ENCODE results near the gene NFE2L2.
"Not testable (repeated sequence)": the region's sequence is repeated elsewhere in the genome, so short reads cannot be mapped to it uniquely, and the experiment has no call there.

Gene NFE2L2

DNA sequence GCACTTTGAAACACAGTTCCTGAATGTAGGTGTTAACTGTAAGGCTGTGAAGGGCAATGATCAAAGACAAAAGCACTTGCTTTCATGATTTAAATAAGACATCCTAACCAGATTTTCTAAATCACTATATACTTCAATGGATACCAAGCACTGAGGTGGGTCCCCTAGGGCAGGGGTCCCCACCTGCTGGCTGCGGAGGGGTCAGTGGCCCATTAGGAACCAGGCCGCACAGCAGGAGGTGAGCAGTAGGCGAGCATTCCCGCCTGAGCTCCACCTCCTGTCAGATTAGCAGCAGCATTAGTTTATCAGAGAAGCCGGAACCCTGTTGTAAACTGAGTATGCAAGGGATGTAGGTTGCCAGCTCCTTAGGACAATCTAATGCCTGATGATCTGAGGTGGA, 7.1 kb downstream of the NFE2L2 start:
- DNase-seq (ENCODE audit: low read depth in 2 of 2), result no peak

DNA sequence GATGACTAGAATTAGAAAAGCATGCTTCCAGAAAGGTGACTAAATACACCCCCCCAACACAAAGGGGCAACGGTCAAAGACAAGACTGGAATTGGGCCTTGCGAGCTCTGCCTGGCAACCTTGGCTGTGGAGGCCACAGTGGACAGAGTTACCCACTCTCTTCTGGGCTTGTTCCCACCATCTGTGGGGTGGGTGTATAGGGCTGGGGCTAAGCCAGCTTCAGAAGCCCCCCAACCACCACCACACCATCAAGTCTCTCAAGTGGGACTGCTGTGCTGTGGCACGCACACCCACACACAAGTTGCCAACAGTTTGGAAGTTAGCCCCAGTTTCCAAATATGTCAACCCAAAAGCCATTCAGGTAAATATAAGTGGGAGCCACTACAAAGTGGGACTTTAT, 7.8 kb downstream of the NFE2L2 start:
- no peak for DNase-seq (ENCODE audit: low read depth in 2 of 2)

DNA sequence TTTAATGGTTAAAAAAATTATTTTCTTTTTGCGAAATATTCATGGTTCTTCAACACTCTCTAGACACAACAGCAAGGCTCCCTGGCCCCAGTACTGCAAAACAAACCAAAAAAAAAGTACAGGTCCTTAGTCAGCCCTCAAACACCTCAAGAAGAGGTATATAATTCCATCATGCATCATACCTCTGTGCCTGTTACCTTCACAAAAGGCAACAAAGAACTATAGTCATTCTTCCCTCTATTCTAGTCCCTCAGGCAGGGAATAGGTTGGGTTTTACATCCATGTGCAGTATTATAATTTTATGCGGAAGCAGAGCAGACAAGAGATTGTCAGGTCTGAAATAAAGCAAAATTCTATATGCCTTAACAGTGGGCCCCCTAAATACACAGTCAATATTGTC, 8.5 kb downstream of the NFE2L2 start:
- no peak for DNase-seq (ENCODE audit: low read depth in 2 of 2)

DNA sequence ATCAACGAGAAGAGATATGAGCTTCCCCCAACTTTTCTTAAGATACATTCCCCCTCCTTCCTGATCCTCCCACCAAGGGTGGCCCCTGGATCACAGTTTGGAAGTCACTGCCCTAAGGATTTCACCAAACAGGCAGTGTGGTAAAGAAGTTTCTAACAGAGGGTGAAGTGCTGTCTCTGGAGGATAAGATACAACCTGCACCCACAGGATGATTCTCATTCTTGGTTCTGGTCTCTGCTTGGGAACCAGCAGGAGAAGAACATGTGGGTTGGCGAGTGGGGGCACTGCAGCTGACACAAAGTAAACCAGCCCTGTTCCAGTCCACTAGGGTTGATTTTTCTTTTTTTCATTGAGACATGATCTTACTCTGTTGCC, 9.3 kb downstream of the NFE2L2 start:
- DNase-seq (ENCODE audit: low read depth in 2 of 2), result no peak

DNA sequence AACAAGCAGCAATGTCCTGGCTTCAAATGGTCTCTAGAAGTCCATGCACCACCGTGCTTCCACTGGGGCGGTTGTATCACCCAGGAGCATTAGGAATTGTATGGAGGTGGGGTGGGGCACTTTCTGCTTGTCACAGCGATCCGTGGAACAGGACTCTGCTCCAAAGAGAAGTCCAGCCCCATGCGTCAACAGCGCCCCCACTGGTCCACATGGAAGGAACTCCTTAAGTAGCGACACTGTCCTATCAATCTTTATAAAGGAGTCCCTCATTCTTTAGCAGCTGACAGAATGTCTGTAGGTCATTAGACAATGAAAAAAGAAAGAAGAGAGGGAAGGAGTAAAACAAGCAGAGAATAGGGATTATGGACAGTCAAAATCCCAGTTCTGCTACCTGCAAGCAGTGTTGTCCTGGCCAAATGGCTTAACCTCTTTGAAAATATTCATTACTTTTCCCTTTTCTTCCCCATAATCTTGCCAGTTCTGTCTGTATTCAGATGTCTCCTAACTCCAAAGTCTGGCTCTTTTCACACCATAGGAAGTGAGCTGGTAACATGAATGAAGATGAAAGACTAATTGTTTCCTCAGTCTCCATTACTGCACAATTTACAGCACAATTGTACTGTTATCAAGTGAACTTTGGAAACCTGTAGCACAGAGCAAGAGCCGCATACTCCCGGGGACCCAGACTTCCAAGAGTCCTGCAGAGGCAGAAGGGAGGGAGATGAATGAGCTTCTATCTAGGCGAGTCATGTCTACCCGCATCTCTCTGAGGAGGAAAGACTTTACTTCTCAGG, 9.9 kb downstream of the NFE2L2 start:
- no peak for DNase-seq (ENCODE audit: low read depth in 2 of 2)

DNA sequence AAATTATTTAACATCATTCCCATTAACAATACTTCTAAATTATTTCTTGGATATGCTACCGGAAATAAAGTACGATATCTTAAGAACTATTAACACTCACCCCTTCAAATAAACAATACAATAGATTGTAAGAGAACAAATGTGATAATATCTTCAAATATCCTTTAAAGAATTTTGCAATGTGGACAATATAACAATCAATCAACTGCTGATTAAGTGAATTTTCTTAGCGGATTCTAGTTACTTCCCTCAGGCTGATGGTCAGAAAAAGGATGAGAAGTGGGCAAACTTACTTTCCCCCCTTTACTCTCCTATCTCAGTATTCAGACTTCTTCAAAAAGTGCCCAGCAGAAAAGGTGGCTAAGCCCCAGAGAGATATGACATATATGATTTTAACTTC, 10.8 kb downstream of the NFE2L2 start:
- no peak for DNase-seq (ENCODE audit: low read depth in 2 of 2)

DNA sequence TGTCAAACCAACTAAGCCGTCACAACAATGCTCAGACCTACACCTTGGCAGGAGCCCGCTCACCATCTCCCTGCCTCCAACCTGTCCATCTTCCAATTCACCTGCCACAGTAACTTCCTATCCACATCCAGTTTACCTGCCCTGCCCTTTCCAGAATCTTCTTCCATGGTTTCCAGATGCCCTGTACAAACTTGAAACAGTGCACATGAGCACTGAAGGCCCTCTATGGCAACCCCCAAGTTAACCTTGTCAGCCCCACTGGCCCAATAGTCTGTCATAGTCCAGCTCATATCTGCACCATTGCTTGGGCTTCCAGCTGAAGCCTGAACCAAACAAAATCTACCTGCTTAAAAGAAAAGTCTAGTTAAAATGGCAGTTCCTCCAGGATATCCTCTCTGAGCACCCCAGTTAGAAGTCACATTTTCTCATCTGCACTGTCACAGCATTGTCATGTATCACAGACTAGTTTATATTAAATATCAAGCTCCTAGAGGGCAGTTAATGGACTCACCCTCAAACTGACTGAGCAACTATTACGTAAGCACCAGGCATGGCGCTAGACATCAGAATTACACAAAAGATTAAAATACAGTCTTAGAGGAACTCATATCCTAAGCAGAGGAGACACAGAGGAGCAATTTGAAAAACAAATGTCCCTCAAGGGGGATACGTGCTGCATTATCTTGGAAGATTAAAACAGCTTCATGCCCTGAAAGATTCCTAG, 11.6 kb downstream of the NFE2L2 start:
- DNase-seq (ENCODE audit: low read depth in 2 of 2), result no peak

DNA sequence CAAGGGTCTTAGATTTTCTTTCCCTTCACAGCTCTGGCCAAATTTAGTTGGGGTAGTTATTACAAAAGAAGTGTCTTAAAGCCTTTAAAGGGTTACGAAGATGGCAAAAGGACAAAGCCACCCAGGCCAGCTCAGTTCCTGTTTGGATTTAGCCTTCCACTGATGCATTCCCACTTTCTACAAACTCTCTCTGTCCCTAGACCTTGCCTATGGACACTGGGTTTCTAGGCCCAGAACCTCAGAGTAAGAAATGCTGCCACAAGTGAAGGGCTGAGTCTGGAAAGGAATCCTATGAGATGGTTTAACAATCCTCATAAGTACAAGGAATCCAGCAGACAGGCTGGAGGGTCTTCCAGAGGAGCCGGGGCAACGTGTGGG, 13.4 kb downstream of the NFE2L2 start:
- DNase-seq (ENCODE audit: low read depth in 2 of 2), result no peak

DNA sequence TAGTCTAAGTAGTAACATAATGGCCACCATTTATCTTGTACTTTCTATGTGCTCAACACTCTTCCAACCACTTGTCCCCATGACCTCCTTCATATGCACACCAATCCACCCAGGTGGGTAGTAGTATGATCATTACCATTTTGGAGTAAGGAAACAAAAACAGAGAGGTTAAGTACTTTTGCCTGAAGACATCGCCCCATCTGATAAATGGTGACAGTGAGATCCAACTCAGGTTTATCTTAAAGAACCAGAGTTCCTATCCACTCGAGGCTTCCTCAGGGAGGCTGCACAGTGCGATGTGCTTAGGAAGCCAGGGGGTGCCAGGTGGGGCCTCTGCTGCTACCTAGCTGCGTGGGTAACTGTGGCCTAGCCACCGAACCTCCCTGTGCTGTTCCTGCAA, 14.1 kb downstream of the NFE2L2 start:
- DNase-seq (ENCODE audit: low read depth in 2 of 2), result no peak

DNA sequence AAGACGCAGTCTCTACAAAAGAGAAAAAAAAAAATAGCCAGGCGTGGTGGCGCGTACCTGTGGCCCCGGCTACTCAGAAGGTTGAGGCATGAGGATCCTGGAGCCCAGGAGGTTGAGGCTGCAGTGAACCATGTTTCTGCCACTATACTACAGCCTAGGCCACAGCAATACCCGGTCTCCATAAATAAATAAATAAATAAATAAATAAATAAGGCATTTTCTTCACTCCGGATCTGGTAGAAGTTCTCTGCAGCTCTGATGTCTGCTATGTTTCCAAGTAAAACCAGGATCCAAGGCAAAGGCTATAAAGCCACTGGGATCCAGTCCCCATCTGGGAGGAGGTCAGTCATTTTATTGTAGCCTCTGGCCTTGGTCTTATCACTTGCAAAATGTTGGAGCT, 15.5 kb downstream of the NFE2L2 start:
- DNase-seq (ENCODE audit: low read depth in 2 of 2), result no peak

DNA sequence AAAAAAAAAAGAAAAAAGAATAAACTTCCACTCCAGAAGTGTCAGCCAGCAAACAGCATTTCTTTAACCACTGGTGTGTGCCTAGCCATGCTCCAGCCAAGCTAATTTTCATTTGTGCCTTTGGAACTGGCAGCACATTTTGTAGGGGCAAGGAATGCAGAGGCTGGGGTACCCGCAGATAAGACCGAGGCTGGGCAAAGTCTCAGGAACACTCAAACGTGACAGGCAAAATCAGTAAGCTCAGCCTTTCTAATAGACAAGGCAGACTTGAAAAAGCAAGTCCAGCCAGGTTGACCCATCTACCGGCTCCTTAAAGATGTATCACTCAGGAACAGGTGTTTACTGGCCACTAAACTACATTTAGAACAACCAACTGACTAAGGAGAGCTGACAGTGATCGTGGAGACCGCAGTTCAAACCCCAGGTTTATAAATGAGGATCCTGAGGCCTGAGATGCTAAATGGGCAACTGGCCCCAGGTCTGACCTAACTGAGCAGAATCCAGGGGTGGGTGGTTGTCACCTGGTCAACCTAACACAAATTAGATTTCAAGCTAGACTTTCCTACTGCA, 16.7 kb downstream of the NFE2L2 start:
- no peak for DNase-seq (ENCODE audit: low read depth in 2 of 2)

DNA sequence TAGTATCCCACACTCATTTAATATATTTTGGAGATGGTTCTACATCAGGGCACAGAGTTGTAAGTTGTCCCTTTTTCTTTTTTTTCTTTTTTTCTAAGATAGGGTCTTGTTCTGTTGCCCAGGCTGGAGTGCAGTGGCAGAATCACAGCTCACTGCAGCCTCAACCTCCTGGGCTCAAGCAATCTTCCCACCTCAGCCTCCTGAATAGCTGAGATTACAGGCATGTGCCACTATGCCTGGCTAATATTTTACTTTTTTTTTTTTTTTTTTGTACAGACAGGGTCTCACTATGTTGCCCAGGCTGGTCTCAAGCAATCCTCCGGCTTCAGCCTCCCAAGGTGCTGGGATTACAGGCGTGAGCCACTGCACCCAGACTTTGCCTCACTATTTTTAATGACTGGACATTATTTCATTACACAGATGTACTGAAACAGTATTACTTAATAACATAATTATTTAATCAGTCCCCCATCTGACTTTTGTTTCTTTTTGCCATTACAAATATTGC, 17.9 kb downstream of the NFE2L2 start:
- DNase-seq (ENCODE audit: low read depth in 2 of 2), result not testable (repeated sequence)

DNA sequence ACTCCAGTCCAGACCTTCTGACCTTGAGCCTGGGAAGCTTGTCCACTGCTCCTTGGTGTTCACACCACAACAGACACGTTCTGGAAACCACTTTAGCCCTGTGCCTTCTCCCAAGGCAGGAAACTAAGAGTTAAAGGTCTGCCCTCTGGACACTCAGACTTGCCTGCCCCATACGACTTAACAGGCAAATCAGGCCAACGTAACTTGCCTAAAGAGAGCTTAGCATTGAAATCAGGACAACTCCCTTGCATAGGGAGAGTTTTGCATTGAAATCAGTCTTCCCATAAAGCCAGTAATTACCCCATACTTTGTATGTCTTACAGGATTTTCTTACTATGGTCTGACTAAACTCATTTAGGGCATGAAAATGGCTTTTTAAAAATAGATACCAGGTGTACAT, 18.5 kb downstream of the NFE2L2 start:
- no peak for DNase-seq (ENCODE audit: low read depth in 2 of 2)

DNA sequence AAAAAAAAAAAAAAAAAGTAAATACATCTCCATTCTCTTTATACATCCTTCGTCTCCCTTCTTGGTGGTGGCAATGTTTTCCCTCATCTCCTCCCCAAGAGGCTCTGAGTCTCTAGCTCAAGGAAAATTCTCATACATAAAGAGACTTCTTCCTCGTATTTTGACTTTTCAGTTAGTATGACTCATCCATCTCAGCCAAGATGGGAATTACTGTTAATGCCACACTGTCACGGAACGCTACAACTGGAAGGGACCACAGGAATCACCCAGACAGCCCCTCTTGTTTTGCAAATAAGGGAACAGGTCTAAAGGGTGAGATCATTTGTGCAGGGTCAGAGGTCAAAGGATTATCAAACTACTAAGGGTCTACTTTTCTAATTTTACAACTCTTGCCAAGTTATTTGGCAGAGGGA, 19.5 kb downstream of the NFE2L2 start:
- no peak for DNase-seq (ENCODE audit: low read depth in 2 of 2)

DNA sequence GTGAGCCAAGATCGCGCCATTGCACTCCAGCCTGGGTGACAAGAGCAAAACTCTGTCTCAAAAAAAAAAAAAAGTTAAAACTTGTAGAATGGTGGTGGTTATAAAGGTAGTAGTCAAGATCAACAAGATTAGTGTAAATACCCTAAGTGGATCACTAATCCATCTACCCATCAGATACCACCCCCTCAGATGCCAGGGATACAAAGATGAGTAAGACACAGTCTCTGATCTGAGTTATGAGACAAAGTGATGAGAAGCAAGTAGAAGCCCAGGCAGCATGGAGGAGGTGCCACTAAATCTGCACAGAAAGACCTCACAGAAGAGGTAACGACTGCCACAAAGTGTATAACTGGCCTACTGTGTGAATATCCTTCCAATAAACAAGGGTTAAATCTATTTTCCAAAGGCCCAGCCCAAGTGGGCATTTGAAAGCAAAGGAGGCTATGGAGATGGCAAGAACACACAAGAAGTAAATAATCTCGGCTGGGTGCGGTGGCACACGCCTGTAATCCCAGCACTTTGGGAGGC, 20.2 kb downstream of the NFE2L2 start:
- DNase-seq (ENCODE audit: low read depth in 2 of 2), result no peak

DNA sequence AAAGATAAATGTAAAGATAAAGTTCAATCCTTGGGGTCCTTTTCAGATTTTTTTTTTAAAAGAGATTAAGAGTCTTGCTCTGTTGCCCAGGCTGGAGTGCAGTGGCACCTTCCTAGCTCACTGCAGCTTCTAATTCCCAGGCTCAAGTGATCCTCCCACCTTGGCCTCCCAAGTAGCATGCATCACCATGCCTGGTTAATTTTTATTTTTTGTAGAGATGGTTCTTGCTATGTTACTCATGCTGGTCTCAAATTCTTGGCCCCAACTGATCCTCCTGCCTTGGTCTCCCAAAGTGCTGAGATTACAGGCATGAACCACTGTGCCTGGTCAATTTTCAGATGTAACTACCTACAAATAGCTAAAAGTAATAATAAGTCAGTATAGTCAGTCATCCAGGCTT, 21.1 kb downstream of the NFE2L2 start:
- DNase-seq (ENCODE audit: low read depth in 2 of 2), result no peak

DNA sequence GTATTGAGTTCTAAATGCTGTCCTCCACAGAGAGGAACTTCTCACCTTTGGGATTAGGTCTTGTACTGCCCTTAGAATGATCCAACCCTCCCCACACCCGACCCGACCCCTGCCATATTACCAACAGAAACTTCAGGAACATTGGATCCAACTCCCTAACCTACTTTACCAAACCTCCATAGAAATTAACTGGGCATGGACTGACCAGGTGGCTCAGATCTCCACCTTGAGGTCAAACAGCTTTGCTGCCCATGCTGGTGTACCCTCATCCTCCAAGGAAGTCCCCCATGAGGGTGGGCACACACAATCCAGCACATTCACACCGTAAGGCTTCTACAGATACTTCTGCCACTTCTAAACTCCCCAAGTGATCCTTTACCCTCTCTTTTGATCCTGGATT, 21.5 kb downstream of the NFE2L2 start:
- no peak for DNase-seq (ENCODE audit: low read depth in 2 of 2)

DNA sequence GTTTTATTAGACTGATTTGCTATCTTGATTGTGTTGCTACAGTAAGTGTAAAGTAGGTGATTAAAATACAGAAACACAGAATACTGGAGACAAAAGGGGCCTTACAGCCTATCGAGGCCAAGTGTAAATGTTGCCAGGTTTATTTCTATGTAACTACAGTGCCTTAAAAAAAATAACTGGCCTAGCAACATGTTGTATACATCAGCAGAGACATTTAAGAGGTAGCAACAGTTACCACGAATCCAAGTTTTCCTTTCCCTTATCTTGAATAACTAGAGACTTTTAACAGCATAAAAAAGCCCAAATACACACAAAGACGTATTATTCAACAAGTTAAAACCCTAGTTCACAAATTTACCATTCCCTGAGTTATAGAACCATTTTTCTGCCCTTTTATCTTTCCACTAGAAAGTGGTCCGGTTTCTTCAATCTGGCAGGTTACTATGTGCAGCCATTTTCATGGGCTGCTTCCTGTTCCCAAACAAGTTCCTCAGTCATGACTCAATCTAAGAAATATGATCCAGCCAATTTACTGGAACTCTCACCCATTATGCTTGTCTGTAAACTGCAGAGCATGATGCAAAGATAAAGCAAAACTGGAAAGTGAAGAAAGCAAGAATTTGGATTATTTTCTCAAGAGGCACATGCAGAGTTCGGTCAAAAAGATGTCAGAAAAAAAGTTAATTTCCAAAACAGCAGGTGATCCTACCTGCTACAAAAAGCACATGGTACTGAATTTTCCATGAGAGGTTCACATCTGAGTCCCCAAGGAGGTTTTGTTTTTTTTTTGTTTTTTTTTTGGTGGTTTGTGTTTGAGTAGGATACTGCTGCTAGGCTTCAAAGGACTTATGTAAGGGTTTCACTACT, 22.2 kb downstream of the NFE2L2 start:
- no peak for DNase-seq (ENCODE audit: low read depth in 2 of 2)

DNA sequence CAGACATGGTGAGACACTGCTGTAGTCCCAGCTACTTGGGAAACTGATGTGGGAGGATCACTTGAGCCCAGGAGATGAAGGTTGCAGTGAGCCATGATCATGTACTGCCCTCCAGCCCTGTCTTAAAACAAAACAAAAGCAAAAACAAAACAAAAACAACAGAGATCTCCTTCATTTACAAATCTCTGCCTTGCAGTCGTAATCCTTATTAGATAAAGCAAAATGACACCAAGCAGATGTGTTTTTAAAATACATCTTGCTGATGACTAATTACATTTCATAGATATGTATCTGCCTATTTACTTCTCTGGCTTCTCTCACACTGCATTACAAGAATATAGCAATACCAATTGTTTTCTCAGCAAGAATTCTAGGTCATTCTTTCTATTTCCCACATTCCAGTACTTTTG, 22.8 kb downstream of the NFE2L2 start:
- DNase-seq (ENCODE audit: low read depth in 2 of 2), result no peak

DNA sequence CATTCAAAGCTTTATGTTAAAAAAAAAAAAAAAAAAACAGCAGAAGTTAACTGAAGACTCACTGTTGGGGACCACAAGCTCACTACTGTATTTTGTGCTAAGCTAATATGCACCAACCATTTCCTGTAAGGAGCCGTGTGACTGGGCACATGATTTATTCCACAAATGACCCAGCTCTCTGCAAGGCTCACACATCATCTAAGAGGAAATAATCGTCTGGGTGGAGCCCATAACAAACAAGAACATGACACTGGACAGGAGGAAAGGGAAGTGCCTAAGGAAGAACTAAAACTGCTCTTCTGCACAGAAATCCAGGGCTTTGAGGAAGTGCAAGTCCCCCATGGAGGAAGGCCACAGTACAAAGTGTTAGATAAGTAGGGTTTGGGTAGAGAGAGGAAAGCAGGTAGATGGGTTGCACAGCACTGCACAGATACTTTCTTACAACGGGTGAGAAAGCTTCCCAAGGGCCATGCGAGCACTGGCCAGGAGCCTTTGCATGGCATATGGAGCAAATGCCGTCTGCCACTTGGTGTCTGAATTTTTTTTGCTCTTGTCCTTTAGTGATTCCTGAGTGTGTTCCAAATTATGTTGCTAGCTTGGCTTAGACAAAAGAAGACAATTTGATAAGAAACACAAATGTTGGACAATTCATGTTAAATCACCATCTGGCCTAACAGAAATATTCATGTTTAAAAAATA, 24.4 kb downstream of the NFE2L2 start:
- DNase-seq (ENCODE audit: low read depth in 2 of 2), result no peak

DNA sequence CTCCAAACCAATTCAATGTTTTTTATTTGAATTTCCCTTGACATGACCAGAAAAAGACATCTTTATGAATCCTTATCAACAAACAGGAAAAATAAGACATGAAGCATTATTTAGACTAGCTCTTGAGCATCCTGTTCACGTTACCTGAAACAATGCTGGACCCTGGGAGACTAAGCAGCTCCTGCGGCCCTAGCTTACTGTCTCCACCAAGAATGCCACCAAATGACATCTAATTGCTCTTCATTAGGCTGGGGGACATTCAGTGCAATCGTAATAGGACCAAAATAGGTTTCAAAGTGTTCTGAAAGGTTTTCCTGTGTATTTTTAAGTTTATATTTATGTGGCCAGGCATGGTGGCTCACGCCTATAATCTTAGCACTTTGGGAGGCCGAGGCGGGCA, 25.5 kb downstream of the NFE2L2 start:
- DNase-seq (ENCODE audit: low read depth in 2 of 2), result no peak

All from stimulated activated CD4-positive, alpha-beta T cell treated with anti-CD3 and anti-CD28 coated beads, Interleukin-1b, Interleukin-23, amount 100 ng/mL, for 1 hour (primary cell).